GM19467 (cell line): Measurements from ENCODE around the gene PODXL2.
"Not testable (repeated sequence)": the region's sequence is repeated elsewhere in the genome, so short reads cannot be mapped to it uniquely, and the experiment has no call there.

Experiments
- ATAC-seq: cut with Tn5 transposase; IDR thresholded peaks from one replicate; pipeline ENCODE4 v1.9.1; 2021; ENCODE audit warnings: mild to moderate bottlenecking, moderate library complexity; ENCODE audit not compliant: unreplicated experiment

The PODXL2 gene

DNA sequence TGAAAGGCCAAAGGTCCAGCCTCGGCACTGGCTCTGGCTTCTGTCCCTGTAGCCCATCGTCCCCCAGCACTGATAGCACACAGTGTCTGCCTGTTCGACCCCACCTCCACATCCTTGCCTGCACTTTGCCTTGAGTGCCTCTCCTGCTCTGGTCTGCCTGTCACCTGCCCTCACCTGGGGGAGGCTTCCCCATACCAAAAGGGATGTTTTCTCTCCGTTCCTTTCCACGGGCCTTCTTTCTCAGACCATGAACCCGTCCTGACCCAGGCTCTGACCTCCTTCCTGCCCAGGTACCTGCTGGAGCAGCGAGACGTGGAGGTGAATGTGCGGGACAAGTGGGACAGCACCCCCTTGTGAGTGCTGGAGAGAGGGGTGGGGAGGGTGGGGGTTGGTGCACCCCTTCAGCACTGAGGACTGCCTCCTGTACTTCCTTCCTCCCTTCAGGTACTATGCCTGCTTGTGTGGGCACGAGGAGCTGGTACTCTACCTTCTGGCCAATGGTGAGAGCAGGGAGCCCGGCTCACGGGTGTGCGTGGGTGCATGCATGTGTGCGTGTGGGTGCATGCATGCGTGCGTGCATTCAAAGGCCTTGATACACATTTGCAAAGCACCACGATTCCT lies 45.2 kb downstream of the PODXL2 start:
- ATAC-seq: no peak

- ATAC-seq: no peak
These were observed 45.8 kb downstream of the PODXL2 start for GRCh38 chr3:127674790-127675189.

GRCh38 chr3:127675651-127676391 lies 46.8 kb downstream of the PODXL2 start:
- no peak for ATAC-seq

DNA sequence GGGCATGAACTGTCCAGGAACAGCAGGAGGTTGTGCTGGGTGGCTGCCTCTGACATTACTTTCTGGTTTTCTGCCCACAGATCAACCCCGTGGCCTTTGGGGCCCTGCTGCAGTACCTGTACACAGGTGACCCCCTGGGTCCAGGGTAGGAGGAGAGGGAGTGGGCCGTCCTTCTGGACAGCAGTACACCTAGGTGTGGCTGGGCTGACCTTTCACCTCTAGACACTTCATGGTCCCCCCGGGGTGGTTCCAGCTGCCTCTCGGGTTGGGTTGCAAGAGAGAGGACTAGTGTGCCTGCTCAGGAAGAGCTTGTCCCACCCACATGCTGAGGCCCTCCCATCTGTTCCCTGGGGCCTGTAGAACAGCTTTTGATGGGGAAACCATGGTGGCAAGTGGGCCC lies 47.5 kb downstream of the PODXL2 start:
- no peak for ATAC-seq

- ATAC-seq: no peak
These were observed 48.0 kb downstream of the PODXL2 start for GRCh38 chr3:127676921-127677351.

- ATAC-seq: no peak
These were observed 48.7 kb downstream of the PODXL2 start for GRCh38 chr3:127677541-127678314.

DNA sequence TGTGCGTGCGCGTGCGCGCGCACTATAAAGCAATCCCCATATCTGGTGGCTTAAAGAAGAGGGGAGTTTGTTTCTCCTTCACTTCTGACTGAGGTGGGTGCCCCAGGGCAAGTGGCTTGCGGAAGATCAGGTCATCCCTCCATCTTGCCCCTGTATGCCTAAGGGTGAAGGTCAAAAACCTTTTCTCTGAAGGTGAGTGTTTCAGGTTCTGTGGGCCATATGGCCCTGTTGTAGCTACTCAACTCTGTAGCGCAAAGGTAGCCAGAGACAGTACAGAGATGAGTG lies 49.3 kb downstream of the PODXL2 start:
- no peak for ATAC-seq

DNA sequence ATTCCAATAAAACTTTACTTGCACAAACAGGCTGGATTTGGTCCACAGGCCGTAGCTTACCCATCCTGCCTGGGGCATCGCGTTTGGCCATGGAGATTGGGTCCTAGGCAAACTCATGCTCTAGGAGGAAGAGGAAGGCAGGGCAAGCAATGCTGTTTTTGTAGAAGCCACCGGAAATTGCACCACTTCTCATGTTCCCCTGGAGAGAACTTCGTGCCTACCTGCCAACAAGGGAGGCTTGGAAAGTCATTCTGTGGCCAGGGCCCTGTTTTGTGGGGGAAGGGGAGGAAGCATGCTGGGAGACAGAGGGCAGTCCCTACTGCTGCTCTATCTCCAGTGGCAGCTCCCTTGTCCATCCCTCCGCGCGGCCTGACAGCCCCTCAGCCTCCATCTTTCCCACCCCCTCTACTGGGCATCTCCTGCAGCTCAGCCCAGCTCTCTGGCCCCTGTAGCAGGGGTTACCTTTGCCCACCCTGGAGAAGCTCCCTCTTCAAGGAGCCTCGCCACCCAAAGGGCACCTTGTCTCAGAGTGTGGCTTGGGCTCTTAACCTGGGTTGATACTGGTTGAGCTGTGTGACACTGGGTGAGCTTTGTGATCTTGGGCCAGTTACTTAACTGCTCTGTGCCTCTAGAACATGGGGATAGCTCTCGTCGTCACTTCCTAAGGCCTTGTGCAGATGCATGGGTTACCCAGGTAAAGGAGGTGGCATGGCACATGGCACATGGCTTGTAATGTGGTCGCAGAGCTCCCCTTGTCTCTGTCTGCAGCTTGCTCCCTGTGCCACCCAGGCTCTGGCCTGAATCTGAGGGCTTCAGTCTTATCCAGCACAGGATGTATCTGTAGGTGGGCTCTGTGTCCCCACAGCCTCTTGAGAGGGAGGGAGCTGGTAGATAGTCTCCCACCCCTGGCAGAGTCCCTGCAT lies 49.9 kb downstream of the PODXL2 start:
- ATAC-seq: no peak

DNA sequence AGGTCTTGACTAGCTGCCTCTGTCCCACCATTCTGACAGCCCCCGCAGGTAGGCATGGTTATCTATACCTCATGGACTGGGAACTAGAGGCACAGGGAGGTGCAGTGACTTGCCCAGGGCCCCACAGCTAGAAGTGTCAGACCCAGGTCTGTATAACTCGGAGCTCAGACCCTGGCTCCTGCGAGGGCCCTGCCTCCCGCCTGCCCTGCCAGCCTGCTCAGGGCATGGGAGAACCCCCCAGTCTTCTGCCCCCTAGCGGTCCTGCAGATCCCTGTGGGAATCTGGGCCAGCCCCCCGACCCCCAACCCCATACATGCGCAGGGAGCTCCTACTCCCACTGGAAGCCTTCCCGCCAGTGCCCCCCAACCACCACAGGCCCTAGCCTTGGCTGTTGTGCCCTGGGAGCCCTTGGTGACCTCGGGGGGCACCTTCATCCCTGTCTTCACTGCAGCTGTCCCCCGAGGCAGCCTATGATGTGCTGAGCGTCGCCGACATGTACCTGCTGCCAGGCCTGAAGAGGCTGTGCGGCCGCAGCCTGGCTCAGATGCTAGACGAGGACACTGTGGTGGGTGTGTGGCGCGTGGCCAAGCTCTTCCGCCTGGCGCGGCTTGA lies 50.7 kb downstream of the PODXL2 start:
- no peak for ATAC-seq

DNA sequence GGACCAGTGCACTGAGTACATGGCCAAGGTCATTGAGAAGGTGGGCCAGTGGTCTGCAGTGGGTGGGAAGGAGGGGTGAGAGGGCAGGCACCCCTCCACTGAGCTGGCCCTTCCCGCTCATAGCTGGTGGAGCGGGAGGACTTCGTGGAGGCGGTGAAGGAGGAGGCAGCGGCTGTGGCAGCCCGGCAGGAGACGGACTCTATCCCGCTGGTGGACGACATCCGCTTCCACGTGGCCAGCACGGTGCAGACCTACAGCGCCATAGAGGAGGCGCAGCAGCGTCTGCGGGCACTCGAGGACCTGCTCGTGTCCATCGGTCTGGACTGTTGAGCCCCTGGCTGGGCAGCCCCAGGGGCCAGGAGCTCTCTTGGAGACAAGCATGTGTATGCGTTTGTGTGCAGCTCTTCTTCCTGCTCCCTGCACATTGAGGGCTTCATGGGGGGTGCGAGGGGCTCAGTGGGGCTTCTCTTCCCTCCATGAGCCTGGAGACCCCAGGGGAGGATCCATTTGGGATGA lies 51.2 kb downstream of the PODXL2 start:
- ATAC-seq: no peak

- ATAC-seq: no peak
These were observed 51.8 kb downstream of the PODXL2 start for GRCh38 chr3:127680798-127681221.

DNA sequence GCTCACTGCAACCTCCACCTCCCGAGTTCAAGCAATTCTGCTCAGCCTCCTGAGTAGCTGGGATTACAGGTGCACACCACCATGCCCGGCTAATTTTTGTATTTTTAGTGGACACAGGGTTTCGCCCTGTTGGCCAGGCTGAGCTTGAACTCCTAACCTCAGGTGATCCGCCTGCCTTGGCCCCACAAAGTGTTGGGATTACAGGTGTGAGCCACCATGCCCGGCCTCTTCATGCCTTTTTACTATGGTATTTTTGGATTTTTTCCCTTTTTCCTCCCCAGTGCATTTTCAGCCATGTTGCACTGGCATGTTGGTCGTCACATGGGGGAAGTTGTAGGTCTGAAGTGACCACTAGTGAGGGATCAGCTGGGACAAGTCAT lies 53.2 kb downstream of the PODXL2 start:
- not testable (repeated sequence) for ATAC-seq

GRCh38 chr3:127682561-127682960 lies 53.6 kb downstream of the PODXL2 start:
- no peak for ATAC-seq

DNA sequence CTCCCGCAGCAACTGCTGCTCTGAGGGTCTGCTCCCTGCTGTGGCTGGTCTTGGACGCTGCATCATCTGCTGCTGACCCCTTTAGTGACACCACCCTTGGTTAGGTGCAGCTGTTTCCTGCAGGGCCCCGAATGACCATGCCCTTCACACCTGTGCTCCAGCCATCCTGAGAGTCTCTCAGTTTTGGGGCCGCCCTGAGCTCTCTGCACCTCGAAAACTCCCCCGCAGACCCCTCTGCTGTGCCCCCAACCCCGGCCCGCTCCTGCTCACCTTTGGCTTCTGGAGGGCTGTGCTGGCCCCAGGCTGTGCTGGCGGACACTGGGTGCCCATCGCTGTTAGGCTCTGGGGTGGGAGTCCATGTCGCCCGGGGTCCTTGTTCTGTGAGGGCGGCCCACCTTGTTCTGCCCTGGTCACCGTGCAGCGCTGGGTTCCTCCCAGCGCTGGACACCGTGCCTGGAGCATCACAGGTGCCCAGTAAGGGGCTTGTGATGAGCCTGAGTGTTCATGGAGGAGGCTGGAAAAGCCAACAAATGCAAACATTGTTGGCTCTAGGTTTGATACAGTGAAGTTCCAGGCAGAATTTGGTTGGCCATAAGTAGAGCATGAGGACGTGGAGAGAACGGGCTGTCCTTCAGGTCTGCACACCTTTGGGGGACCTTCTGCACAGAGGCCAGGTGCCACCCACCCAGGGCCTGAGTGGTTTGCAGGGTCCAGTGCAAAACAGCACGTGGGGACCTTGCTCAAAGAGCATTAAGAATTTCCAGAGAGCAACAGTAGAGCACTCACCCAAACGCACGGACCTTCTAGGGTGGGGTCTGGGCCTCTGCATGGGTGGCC lies 56.1 kb downstream of the PODXL2 start:
- no peak for ATAC-seq

DNA sequence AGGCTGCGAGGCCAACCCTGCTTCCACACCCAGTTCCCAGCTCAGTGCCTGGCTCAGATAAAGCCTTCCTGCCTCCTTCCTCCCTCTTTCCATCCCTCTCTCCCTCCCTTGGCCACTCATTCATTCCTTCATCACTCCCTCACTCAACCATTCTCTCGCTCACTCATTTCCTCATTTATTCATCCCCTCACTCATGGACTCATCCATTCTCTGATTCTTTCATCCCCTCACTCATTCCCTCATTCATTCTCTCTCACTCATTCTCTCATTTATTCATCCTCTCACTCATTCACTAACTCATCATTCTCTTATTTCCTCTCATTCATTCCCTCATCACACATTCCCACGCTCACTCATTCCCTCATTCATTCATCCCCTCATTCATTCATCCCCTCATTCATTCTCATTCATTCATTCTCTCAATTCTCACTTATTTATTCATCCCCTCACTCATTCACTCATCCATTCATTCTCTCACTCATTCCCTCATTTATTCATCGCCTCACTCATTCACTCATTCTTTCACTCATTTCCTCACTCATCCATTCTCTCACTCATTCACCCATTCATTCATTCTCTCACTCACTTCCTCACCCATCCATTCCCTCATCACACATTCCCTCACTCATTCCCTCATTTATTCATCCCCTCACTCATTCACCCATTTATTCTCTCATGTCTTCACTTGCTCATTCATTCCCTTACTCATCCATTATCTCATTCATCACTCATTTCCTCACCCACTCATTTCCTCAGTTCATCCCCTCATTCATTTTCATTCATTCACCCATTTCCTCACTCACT lies 56.9 kb downstream of the PODXL2 start:
- ATAC-seq: no peak

GRCh38 chr3:127686512-127686894 lies 57.5 kb downstream of the PODXL2 start:
- ATAC-seq: no peak

DNA sequence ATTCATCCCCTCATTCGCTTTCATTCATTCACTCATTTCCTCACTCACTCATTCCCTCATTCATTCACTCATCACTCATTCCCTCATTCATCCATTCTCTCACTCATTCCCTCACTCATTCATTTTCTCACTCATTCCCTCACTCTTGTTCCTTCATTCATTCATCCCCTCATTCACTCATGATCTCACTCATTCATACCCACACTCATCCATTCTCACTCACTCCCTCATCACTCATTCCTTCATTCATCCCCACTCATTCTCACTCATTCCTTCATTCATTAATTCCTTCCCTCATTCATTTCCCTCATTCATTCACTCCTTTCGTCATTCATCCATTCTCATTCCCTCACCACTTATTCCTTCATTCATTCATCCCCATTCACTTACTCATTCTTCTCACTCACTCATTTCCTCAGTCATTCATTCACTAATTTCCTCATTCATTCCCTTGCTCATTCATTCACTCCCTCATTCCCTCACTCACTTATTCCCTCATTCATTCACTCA lies 58.3 kb downstream of the PODXL2 start:
- ATAC-seq: no peak

DNA sequence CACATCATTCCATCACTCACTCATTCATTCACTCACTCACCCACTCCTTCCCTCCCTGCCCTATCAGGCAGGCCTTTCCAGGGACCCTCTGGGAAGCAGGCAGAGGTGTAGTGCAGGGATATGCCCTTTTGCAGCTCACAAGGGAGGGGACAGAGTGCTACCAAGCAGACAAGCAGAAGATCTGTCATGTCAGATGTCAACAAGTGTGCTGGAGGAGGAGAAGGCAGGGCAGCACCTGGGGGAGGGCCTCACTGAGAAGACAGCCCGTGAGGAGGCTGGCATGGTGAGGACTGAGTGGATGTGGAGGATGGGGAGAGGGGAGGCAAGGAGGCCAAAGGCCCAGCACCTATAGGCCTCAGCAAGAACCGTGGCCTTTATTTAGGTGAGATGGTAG lies 59.0 kb downstream of the PODXL2 start:
- no peak for ATAC-seq
